ENCODE measurements around the gene TMF1. TPM values are rescaled to one million over a fixed set of nuclear protein-coding genes. Genes with fewer than 3 reads are reported as not detected.

The TMF1 gene
- total and polyA plus RNA-seq, 8 donors = 5.7 to 25.9 (median 16.0) TPM

DNA sequence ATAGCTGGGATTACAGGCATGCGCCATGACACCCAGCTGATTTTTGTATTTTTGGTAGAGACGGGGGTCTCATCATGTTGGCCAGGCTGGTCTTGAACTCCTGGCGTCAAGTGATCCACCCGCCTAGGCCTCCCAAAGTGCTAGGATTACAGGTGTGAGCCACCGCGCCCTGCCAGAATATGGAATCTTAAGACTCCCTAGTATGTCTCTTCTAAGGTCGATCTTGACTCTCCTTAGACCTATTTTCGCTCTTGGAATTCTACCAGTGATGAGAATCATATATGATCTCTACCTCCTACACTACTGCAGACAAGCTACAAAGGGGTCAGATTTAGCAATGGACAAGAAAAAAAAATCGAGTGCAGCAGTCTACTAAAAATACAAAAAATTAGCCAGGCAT is 19.4 kb downstream of the TMF1 start:
- H3K27me3 ChIP-seq = no peaks in the 10 kb centered on the region
- intact Hi-C loops (cut with DNase I) = no loop called here

DNA sequence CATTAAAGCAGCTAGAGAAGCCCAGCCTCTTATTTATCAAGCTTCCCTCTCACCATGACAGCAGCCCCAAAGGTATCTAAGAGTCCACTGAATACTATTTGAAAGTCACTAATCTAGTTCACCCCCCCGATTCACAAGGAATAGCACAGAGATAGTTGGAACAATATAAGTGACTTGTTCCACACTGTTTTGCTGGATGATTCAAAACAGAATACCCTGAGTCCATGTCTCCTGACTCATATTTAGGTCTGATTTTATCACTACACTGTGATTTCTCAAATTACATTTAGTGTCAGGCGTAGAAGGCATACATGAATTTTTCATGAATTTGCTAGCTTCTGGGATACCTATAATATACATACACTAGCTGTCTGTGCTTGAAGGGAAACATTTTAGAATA is 20.0 kb downstream of the TMF1 start:
- no peak overlapping the region for H3K27ac ChIP-seq
- peaks cover 8 to 87% (median 21%) of the 10 kb centered on the region in 3 donors for H3K36me3 ChIP-seq
- WGBS, 2 donors = 87 to 88% methylated on average over 2 of the region's 2 CpGs
- DNase-seq = no peak
- intact Hi-C loops (cut with DNase I) = no loop called here
- no peak for TF ChIP-seq CTCF (IDR thresholded peaks at IDR 0.05)
- H3K4me1 ChIP-seq = no peaks in the 10 kb centered on the region
- no peaks in the 10 kb centered on the region for H3K27me3 ChIP-seq
- FAIRE-seq = no peak
- H3K9me3 ChIP-seq = no peaks in the 10 kb centered on the region
- no peak for ATAC-seq
- no peak overlapping the region for H3K4me3 ChIP-seq

More for the DNA sequence above, 19.4 kb downstream of the TMF1 start:
- Histone ChIP-seq H3K27ac (no peak overlapping the region), H3K4me1 (no peaks in the 10 kb centered on the region), H3K9me3 (no peaks in the 10 kb centered on the region), H3K36me3 (peaks cover 8 to 90% (median 21%) of the 10 kb centered on the region in 3 donors), H3K4me3 (no peak overlapping the region)
- no peak for TF ChIP-seq CTCF (IDR thresholded peaks at IDR 0.05)
- 92 to 94% methylated on average over 9 of the region's 9 CpGs for WGBS, 2 donors
- FAIRE-seq = no peak
- no peak for DNase-seq
- ATAC-seq = no peak

GRCh38 chr3:69031635-69032034 is 20.5 kb downstream of the TMF1 start:
- ATAC-seq (no peak), DNase-seq (no peak), FAIRE-seq (no peak)
- 64 to 78% methylated on average over 1 of the region's 1 CpG for WGBS, 2 donors
- H3K27ac ChIP-seq = no peak overlapping the region
- H3K4me3 ChIP-seq = no peak overlapping the region
- H3K36me3 ChIP-seq = peaks cover 8 to 87% (median 21%) of the 10 kb centered on the region in 3 donors
- H3K27me3 ChIP-seq = no peaks in the 10 kb centered on the region
- TF ChIP-seq CTCF (IDR thresholded peaks at IDR 0.05) = no peak
- H3K4me1 ChIP-seq = no peaks in the 10 kb centered on the region
- intact Hi-C loops (cut with DNase I) = no loop called here
- no peaks in the 10 kb centered on the region for H3K9me3 ChIP-seq

GRCh38 chr3:69020857-69021256 is 31.3 kb downstream of the TMF1 start:
- Histone ChIP-seq H3K27me3 (no peaks in the 10 kb centered on the region), H3K27ac (no peak overlapping the region), H3K36me3 (peaks cover 0 to 36% (median 10%) of the 10 kb centered on the region in 3 donors), H3K9me3 (no peaks in the 10 kb centered on the region), H3K4me3 (no peak overlapping the region), H3K4me1 (no peaks in the 10 kb centered on the region)
- DNase-seq (no peak), ATAC-seq (no peak), FAIRE-seq (peak; percentile 17)
- no peak for TF ChIP-seq CTCF (IDR thresholded peaks at IDR 0.05)
- WGBS, 2 donors = 67 to 68% methylated on average over 4 of the region's 4 CpGs
- intact Hi-C loops (cut with DNase I) = no loop called here

DNA sequence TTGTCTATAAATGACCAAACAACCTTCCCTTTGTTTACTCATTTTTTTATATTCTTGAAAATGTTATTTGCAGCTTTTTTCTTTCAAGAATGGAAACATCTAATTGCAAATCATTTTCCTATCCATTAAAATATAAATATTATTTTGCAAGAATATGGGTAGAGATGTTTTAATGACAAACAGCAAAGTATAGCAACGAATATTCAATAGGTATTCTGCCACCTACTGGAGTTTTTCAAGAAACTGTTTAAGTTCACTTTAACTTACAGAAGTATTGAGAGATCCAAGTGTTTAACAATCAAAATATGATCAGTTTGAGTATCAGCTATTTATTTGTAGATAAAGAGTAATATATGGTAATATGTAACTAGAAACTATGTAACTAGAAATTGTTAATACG is 31.7 kb downstream of the TMF1 start:
- FAIRE-seq (peak; percentile 93), DNase-seq (no peak), ATAC-seq (no peak)
- no peaks in the 10 kb centered on the region for H3K27me3 ChIP-seq
- intact Hi-C loops (cut with DNase I) = no loop called here
- no peaks in the 10 kb centered on the region for H3K9me3 ChIP-seq
- H3K27ac ChIP-seq = no peak overlapping the region
- no peaks in the 10 kb centered on the region for H3K4me1 ChIP-seq
- no peak overlapping the region for H3K4me3 ChIP-seq
- 13 to 19% methylated on average over 2 of the region's 2 CpGs for WGBS, 2 donors
- TF ChIP-seq CTCF (IDR thresholded peaks at IDR 0.05) = no peak
- H3K36me3 ChIP-seq = peaks cover 0 to 36% (median 6%) of the 10 kb centered on the region in 3 donors
